GM18505 (cell line): ENCODE data around the gene CHPF2.
A peak's percentile ranks its signal among the peaks of the same experiment; 100 is the strongest.

Experiments used
- ATAC-seq: cut with Tn5 transposase; IDR thresholded peaks from one replicate; pipeline ENCODE4 v1.9.1; 2021; ENCODE audit not compliant: unreplicated experiment
- POLR2A ChIP-seq: IDR thresholded peaks from 4 replicates; pipeline ENCODE4 v1.6.1; 2011; ENCODE audit warnings: borderline replicate concordance; ENCODE audit not compliant: insufficient read depth, insufficient read length; ENCODE audit errors: extremely low read depth

Gene CHPF2

DNA sequence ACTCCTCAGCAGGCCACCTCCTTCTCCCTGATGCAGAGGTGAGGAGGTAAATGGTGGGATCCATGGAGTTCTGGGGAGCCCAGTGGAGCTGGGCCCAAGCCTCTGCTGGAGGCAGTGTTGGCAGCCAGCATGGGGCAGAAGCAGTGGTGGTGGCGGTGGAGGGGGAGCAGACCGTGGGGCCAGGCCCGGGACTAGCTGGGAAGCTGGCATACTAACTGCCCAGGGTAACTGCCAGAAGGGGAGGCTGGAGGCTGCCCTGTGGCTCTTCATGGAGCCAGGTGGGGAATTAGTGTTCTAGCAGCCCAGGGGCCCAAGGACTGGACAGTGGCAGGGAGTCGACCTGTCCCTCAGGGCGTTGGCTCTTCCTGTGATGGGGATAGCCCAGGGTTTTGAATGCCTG is 32.3 kb downstream of the CHPF2 start:
- ATAC-seq = no peak
- no peak for TF ChIP-seq POLR2A

DNA sequence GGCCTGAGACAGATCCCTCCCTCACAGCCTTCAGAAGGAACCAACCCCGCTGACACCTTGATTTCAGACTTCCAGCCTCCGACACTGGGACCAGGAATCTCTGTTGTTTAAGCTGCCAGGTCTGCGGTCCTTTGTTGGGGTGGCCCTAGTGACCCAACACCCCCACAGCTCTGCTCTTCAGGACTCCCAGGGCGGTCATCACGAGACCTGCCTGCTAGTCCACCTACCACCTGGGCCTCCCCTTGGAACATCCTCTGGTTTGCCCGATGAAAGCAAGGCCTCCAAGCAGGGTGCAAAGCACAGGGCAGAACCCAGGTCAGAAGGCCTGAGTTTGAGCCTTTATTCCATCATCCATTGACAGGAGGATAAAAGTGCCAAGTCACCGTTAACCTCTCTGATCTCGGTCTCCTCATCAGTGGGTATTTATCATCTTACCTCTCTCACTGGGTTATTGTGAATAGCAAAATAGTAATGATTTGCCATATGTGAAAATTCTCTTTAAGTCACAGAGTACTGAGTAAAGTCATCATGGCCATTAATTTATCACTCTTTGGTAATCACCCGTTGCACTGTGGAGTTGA is 33.2 kb downstream of the CHPF2 start:
- TF ChIP-seq POLR2A = no peak
- no peak for ATAC-seq

DNA sequence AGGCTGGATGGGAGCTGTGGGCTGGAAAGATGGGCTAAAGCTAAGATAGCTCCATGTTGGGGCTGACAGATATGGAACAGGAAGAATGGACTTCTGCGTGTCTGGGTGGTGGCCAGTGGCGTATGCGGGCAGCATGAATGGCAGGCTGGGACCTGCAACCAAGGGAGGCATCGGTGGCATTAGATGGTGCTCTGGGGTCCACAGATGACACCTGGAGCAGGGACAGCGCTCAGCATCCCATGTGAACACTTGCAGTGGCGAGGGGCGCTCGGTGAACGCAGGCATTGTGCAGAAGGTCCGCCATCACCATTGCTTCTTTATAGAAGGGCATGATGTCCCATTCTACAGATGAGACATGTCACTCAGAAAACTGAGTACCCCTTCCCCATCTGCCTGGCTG is 37.2 kb downstream of the CHPF2 start:
- no peak for ATAC-seq
- no peak for TF ChIP-seq POLR2A

GRCh38 chr7:151271699-151272355 is 39.5 kb downstream of the CHPF2 start:
- TF ChIP-seq POLR2A = no peak
- ATAC-seq = no peak

DNA sequence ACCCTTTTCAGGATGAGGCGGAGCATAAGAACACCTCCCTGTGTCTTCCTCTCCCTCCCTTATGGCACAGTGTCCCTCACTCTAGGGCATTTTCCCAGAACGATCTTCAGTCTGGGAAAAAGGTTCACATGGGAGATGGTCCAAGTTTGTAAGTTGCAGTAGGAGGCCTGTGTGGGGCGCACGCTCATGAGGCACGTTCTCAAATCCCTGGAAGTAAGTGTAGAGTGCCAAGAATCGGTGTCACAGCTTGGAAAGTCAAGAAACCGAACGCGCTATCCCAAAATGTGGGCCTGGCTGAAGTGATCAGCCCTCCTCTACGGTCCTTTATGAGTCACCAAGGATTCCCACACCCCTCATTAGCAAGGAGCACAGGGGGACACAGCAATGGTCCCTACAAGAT is 40.1 kb downstream of the CHPF2 start:
- TF ChIP-seq POLR2A = no peak
- no peak for ATAC-seq

DNA sequence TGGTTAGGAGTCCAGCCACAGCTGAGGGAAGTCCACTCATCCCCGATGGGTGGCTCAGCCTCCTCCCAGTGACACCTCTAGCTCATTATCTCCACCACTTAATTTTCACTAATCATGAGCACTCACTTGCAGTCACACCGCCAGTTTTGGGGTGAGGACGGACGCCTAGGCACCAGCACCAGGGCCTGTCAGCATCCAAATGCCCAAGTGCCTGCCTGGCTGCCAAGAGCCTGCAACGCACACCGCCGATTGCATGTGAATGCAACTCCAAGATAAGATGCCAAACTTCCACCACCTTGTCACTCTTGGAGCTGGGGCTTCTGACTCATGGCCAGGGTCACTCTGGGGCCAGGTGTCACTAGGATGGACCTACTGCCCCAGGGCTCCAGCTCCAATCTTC is 40.6 kb downstream of the CHPF2 start:
- TF ChIP-seq POLR2A = no peak
- ATAC-seq = no peak

- no peak for ATAC-seq
- TF ChIP-seq POLR2A = no peak
Observed at GRCh38 chr7:151273651-151274390, 41.5 kb downstream of the CHPF2 start.

- no peak for TF ChIP-seq POLR2A
- ATAC-seq = no peak
Observed at GRCh38 chr7:151274396-151274795, 42.1 kb downstream of the CHPF2 start.

DNA sequence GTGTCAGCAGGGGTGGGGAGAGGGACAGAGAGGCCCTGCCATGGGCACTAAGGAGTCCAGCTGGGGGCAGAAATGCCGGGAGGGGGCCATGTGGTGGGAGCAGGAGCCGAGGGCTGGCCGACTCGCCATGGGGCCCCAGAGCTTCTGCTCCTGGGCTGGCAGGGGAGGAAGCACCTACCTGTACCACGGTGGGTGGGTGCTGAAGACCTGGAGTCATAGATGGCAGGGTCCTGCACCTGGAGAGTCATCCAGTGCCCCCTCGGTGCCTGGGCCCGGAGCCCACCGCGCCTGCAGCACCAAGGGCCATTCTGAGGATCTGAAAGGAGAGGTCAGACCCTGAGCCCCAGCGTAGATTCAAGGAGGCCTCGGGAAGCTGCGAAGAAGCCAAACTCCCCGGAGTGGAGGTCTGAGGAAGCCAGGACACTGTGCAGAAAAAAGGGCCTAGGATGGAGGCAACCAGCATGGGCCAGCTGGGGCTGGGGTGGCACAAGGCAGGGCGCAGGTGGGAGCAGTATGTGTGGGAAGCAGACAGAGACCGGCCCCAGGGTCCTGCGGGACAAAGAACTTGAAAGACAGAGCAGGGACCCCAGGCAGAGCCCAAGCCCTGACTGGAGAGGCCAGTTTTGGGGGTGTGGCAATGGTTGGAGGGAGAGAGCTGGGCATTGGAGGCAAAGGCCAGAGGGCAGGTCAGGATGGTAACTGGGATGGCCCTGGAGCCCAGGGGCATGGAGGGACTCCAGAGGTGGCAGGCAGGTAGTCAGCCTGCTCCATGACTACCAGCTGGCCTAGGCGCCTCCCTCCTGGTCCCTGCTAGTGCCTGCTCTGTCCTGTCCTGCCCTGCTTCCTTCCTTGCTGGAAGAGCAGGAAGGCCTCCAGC is 42.9 kb downstream of the CHPF2 start:
- TF ChIP-seq POLR2A = no peak
- no peak for ATAC-seq

- ATAC-seq = no peak
- no peak for TF ChIP-seq POLR2A
Observed at GRCh38 chr7:151275813-151276577, 43.7 kb downstream of the CHPF2 start.

DNA sequence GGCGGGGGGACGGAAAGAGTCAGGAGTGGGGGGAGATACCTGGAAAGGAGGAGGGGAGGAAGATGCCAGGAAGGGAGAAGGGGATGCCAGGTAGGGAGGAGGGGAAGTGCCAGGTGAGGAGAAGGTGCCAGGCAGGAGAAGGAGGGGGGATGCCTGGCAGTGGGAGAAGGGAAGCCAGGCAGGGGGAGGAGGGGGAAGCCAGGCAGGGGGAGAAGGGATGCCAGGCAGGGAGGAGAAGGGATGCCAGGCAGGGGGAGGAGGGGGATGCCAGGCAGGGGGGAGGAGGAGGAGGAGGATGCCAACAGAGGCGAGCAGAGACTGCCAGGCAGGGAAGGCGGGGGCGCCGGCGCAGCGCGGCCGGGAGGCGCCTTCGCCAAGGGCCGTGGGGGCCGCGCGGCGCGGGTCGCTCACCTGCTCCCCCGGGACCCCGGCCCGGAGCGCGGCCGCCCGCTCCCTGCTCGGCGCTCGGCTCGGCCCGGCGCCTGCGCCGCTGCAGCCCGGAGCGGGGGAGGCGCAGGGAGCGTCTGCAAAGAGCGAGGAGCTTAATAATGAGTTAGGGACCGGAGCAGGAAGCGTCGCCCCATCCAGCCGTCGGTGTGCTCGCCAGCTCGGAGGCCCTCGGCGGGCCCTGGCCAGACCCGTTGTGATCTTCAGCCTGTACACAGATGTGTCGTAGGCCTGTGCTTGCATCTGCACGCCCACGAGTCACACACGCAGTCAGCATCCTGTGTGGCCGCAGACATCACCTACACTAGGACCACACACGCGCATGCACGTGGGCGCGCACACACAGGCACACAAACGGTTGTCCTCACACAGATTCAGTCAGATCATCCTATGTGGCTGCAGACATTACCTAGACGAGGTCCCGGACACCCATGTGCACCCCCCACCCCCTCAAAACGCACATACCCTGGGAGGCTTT is 44.6 kb downstream of the CHPF2 start:
- ATAC-seq = peak; percentile 55
- TF ChIP-seq POLR2A = no peak

- ATAC-seq = no peak
- TF ChIP-seq POLR2A = no peak
Observed at GRCh38 chr7:151277631-151278030, 45.3 kb downstream of the CHPF2 start.
